Hepatocyte (in vitro differentiated cells): ENCODE measurements around the gene CASP7.

ENCODE experiments used
- EZH2phosphoT487 ChIP-seq: fragments of 200-600 bp; sonication (generic); IDR thresholded peaks from one replicate; pipeline ENCODE4 v1.6.1; 2018; ENCODE audit warnings: antibody characterized with exemption, mild to moderate bottlenecking, low read depth, moderate library complexity; ENCODE audit not compliant: unreplicated experiment, severe bottlenecking
- TF ChIP-seq, protein P1 (sequence below): fragments of 200-600 bp; sonication (generic); IDR thresholded peaks from 2 replicates; pipeline ENCODE4 v1.5.1; 2016; ENCODE audit warnings: antibody characterized with exemption, mild to moderate bottlenecking; ENCODE audit not compliant: poor library complexity

GRCh38 chr10:113762083-113762482 lies 82.4 kb downstream of the CASP7 start:
- TF ChIP-seq, protein P1, sequence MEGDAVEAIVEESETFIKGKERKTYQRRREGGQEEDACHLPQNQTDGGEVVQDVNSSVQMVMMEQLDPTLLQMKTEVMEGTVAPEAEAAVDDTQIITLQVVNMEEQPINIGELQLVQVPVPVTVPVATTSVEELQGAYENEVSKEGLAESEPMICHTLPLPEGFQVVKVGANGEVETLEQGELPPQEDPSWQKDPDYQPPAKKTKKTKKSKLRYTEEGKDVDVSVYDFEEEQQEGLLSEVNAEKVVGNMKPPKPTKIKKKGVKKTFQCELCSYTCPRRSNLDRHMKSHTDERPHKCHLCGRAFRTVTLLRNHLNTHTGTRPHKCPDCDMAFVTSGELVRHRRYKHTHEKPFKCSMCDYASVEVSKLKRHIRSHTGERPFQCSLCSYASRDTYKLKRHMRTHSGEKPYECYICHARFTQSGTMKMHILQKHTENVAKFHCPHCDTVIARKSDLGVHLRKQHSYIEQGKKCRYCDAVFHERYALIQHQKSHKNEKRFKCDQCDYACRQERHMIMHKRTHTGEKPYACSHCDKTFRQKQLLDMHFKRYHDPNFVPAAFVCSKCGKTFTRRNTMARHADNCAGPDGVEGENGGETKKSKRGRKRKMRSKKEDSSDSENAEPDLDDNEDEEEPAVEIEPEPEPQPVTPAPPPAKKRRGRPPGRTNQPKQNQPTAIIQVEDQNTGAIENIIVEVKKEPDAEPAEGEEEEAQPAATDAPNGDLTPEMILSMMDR: no peak
- no peak for TF ChIP-seq EZH2phosphoT487
